ENCODE measurements around the gene PTPRG. TPM values are rescaled to one million over a fixed set of nuclear protein-coding genes. Genes with fewer than 3 reads are reported as not detected.
A peak's percentile ranks its signal among the peaks of the same experiment; 100 is the strongest.

The PTPRG gene
- total and polyA plus RNA-seq, 8 donors = 50.9 to 88.4 (median 54.4) TPM

- no peaks in the 10 kb centered on the region for H3K9me3 ChIP-seq
- no peak for DNase-seq
- no peak overlapping the region for H3K27ac ChIP-seq
- no peak for TF ChIP-seq CTCF (IDR thresholded peaks at IDR 0.05)
- H3K27me3 ChIP-seq = no peaks in the 10 kb centered on the region
- intact Hi-C loops (cut with DNase I) = no loop called here
- H3K4me3 ChIP-seq = no peak overlapping the region
- ATAC-seq = no peak
- H3K36me3 ChIP-seq = no peaks in the 10 kb centered on the region
- no peaks in the 10 kb centered on the region for H3K4me1 ChIP-seq
These were observed 770.6 kb downstream of the PTPRG start for GRCh38 chr3:62332017-62332416.

- H3K4me1 ChIP-seq = no peaks in the 10 kb centered on the region
- no peak overlapping the region for H3K4me3 ChIP-seq
- intact Hi-C loops (cut with DNase I) = no loop called here
- peak; percentile 15 to 54 for TF ChIP-seq CTCF (IDR thresholded peaks at IDR 0.05)
- no peak overlapping the region for H3K27ac ChIP-seq
- peak in 2 of 4 donors; percentile 8 to 9 for DNase-seq
- no peaks in the 10 kb centered on the region for H3K9me3 ChIP-seq
- no peaks in the 10 kb centered on the region for H3K36me3 ChIP-seq
- H3K27me3 ChIP-seq = no peaks in the 10 kb centered on the region
- no peak for ATAC-seq
These were observed 771.5 kb downstream of the PTPRG start for GRCh38 chr3:62332835-62333244.

GRCh38 chr3:62335196-62335595 lies 773.8 kb downstream of the PTPRG start:
- Histone ChIP-seq H3K4me3 (no peak overlapping the region), H3K27ac (no peak overlapping the region), H3K4me1 (no peaks in the 10 kb centered on the region), H3K27me3 (no peaks in the 10 kb centered on the region), H3K36me3 (no peaks in the 10 kb centered on the region), H3K9me3 (no peaks in the 10 kb centered on the region)
- DNase-seq (no peak), ATAC-seq (no peak)
- TF ChIP-seq CTCF (IDR thresholded peaks at IDR 0.05) = no peak
- intact Hi-C loops (cut with DNase I) = no loop called here

GRCh38 chr3:62343755-62344154 lies 782.4 kb downstream of the PTPRG start:
- no peaks in the 10 kb centered on the region for H3K36me3 ChIP-seq
- H3K4me3 ChIP-seq = no peak overlapping the region
- intact Hi-C loops (cut with DNase I) = no loop called here
- DNase-seq (no peak), ATAC-seq (no peak)
- no peak for TF ChIP-seq CTCF (IDR thresholded peaks at IDR 0.05)
- no peaks in the 10 kb centered on the region for H3K9me3 ChIP-seq
- peaks cover 0 to 2% of the 10 kb centered on the region in 2 donors for H3K27me3 ChIP-seq
- no peak overlapping the region for H3K27ac ChIP-seq
- no peaks in the 10 kb centered on the region for H3K4me1 ChIP-seq

All from left lung (tissue), 10 donors.